Vagina (tissue), 2 donors: Measurements from ENCODE around the gene SUPT3H. TPM values are rescaled to one million over a fixed set of nuclear protein-coding genes. Genes with fewer than 3 reads are reported as not detected.

Experiments
- DNase-seq, 2 donors: peaks; one replicate each; pipeline ENCODE4 v3.0.0-alpha.2; 2017; ENCODE audit errors: extremely low spot score in 2 of 2
- H3K27ac ChIP-seq: fragments of 200-600 bp; sonication (generic); one replicate; pipeline ENCODE4 v1.5.1; 2019
- H3K27me3 ChIP-seq: fragments of 200-600 bp; sonication (generic); one replicate; pipeline ENCODE4 v1.5.1; 2019
- H3K36me3 ChIP-seq, 2 donors: fragments of 200-600 bp; sonication (generic); one replicate each; pipeline ENCODE4 v1.5.1; 2017 to 2019
- H3K4me1 ChIP-seq: fragments of 200-600 bp; sonication (generic); one replicate; pipeline ENCODE4 v1.5.1; 2019
- H3K4me3 ChIP-seq, 2 donors: fragments of 200-600 bp; sonication (generic); 1 replicate in 1 of 2; 2 replicates in 1 of 2; pipeline ENCODE4 v1.5.1; 2016 to 2019
- H3K9me3 ChIP-seq: fragments of 200-600 bp; sonication (generic); one replicate; pipeline ENCODE4 v1.5.1; 2019
- POLR2A ChIP-seq, 2 donors: fragments of 450-650 bp; IDR thresholded peaks; one replicate each; pipeline ENCODE4 v1.6.1; 2017; ENCODE audit warnings: antibody characterized with exemption in 2 of 2, mild to moderate bottlenecking in 2 of 2, moderate library complexity in 2 of 2
- POLR2AphosphoS5 ChIP-seq, 2 donors: sonication (generic); formaldehyde crosslinking; IDR thresholded peaks; one replicate each; pipeline ENCODE4 v1.9.0; 2017; ENCODE audit warnings: antibody characterized with exemption in 2 of 2, mild to moderate bottlenecking in 2 of 2, low read depth in 1 of 2; ENCODE audit not compliant: insufficient read depth in 1 of 2
- intact Hi-C: fragments of 100-400 bp; cut with DNase I; formaldehyde crosslinking; loops from one replicate; pipeline ENCODE4 v1.15.1; 2023
- total RNA-seq: library from RNA; depleted of rRNA; stranded (reverse); fragments of >200 nt; gene quantifications from one replicate; pipeline ENCODE4 v1.2.3, GENCODE V29; 2016
- TF ChIP-seq, protein P1 (sequence below), 3 experiments: fragments of 450-650 bp in 2 of 3; fragments of 200-600 bp in 1 of 3; sonication (generic) in 1 of 3; IDR thresholded peaks; one replicate each; pipeline ENCODE4 v1.5.1; 2017 to 2019; ENCODE audit warnings: antibody characterized with exemption in 3 of 3, mild to moderate bottlenecking in 2 of 3, moderate library complexity in 2 of 3

The SUPT3H gene
- total RNA-seq, 1 donor from 2014 or later = 4.2 TPM

DNA sequence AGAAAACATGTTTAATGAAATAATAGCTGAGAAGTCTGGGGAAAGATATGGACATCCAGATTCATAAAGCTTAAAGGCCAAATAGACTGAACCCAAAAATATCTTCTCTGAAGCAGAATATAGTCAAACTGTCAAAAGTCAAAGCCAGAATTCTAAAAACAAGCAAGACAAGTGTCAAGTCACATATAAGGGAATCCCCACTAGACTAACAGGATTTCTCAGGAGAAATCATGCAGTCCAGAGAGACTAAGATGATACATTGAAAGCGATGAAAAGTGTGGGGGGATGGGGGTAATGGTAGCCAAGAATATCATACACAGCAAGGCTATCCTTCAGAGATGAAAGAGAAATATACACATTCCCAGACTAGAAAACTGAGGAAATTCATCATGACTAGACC is 162.0 kb downstream of the SUPT3H start:
- Histone ChIP-seq H3K27ac (no peak overlapping the region), H3K9me3 (peaks cover 4% of the 10 kb centered on the region), H3K4me3 (no peak overlapping the region), H3K36me3 (no peaks in the 10 kb centered on the region), H3K27me3 (no peaks in the 10 kb centered on the region), H3K4me1 (no peaks in the 10 kb centered on the region)
- TF ChIP-seq POLR2A (IDR thresholded peaks at IDR 0.05) (no peak), POLR2AphosphoS5 (IDR thresholded peaks at IDR 0.05; ENCODE audit: insufficient read depth in 1 of 2, low read depth in 1 of 2) (no peak)
- TF ChIP-seq, protein P1, sequence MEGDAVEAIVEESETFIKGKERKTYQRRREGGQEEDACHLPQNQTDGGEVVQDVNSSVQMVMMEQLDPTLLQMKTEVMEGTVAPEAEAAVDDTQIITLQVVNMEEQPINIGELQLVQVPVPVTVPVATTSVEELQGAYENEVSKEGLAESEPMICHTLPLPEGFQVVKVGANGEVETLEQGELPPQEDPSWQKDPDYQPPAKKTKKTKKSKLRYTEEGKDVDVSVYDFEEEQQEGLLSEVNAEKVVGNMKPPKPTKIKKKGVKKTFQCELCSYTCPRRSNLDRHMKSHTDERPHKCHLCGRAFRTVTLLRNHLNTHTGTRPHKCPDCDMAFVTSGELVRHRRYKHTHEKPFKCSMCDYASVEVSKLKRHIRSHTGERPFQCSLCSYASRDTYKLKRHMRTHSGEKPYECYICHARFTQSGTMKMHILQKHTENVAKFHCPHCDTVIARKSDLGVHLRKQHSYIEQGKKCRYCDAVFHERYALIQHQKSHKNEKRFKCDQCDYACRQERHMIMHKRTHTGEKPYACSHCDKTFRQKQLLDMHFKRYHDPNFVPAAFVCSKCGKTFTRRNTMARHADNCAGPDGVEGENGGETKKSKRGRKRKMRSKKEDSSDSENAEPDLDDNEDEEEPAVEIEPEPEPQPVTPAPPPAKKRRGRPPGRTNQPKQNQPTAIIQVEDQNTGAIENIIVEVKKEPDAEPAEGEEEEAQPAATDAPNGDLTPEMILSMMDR (IDR thresholded peaks at IDR 0.05) = no peak
- intact Hi-C loops = no loop called here
- no peak for DNase-seq

DNA sequence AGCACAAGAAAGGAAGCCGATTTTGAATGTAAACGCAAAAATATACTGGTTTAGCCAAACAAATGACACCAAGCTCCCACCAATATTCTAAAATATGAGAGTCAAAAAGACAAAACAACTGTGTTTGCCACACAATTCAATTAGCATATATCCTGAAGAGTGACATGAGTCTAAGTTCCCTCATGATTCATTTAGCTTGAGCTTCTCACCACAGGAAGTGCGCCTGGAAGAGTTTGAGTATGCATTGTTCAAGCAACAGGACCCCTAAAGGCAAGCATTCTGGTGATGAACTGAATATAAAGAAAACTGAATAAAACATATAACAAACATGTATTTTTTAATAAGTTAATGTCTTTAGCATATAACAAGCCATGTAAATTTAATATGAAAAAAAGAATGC is 164.8 kb downstream of the SUPT3H start:
- H3K36me3 ChIP-seq = no peaks in the 10 kb centered on the region
- TF ChIP-seq, protein P1 (IDR thresholded peaks at IDR 0.05) = no peak
- TF ChIP-seq POLR2AphosphoS5 (IDR thresholded peaks at IDR 0.05; ENCODE audit: insufficient read depth in 1 of 2, low read depth in 1 of 2) (no peak), POLR2A (IDR thresholded peaks at IDR 0.05) (no peak)
- DNase-seq = no peak
- intact Hi-C loops = no loop called here
- H3K4me3 ChIP-seq = no peak overlapping the region
- H3K9me3 ChIP-seq = peaks cover 4% of the 10 kb centered on the region
- H3K4me1 ChIP-seq = no peaks in the 10 kb centered on the region
- H3K27ac ChIP-seq = no peak overlapping the region
- no peaks in the 10 kb centered on the region for H3K27me3 ChIP-seq

DNA sequence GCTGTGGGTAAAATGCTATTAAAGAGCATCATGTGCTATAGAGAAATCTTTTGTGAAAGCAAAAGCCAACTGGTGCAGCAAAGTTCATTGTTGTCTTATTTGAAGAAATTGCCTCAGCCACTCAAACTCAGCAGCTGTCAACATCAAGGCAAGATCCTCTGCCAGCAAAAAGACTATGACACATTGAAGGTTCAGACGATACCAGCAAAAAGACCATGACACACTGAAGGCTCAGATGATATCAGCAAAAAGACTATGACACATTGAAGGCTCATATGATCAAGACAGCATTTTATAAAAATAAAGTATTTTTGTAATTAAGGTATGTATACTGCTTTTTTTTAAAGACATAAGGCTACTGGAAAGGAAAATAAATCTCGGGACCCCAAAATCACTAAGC is 168.0 kb downstream of the SUPT3H start:
- no peak for DNase-seq
- TF ChIP-seq, protein P1 (IDR thresholded peaks at IDR 0.05) = no peak
- TF ChIP-seq POLR2AphosphoS5 (IDR thresholded peaks at IDR 0.05; ENCODE audit: insufficient read depth in 1 of 2, low read depth in 1 of 2) (no peak), POLR2A (IDR thresholded peaks at IDR 0.05) (no peak)
- intact Hi-C loops = no loop called here
- H3K9me3 ChIP-seq = no peaks in the 10 kb centered on the region
- H3K4me3 ChIP-seq = no peak overlapping the region
- no peaks in the 10 kb centered on the region for H3K36me3 ChIP-seq
- no peaks in the 10 kb centered on the region for H3K27me3 ChIP-seq
- no peaks in the 10 kb centered on the region for H3K4me1 ChIP-seq
- H3K27ac ChIP-seq = no peak overlapping the region

DNA sequence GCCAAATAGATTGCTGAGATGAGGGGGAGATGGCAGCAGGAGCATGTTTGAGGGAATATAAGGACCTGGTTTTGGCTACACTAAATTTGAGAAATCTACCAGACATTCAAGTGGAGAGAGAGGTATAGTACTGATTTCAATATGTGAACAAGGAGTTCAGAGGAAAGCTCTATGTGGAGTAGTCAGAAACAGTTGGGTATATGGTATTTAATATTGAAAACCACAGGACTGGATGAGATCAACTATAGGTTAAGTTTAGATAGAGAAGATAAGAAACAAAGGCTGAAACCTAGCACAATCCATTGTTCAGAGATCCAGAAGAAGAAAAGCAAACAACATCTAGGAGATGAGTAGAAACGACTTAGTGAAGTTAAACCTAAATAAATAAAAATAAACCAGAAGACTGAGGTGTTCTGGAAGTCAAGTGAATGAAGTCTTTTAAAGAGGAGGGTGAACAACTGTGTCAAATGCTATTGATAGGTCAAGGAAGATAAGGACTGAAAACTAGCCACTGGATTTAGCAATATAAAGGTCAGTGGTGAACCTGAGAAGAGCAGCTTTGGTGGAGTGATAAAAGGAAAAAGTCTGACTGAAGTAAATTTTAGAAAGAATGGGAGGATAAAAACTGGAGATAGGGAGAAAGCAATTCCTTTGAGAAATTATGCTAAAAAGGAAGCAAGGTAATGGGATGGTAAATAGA is 170.8 kb downstream of the SUPT3H start:
- no peaks in the 10 kb centered on the region for H3K36me3 ChIP-seq
- no peaks in the 10 kb centered on the region for H3K27me3 ChIP-seq
- no peaks in the 10 kb centered on the region for H3K4me1 ChIP-seq
- TF ChIP-seq POLR2A (IDR thresholded peaks at IDR 0.05) = no peak
- TF ChIP-seq POLR2AphosphoS5 (IDR thresholded peaks at IDR 0.05; ENCODE audit: insufficient read depth in 1 of 2, low read depth in 1 of 2) = no peak
- TF ChIP-seq, protein P1 (IDR thresholded peaks at IDR 0.05) = no peak
- no peak for DNase-seq
- intact Hi-C loops = no loop called here
- H3K4me3 ChIP-seq = no peak overlapping the region
- no peaks in the 10 kb centered on the region for H3K9me3 ChIP-seq
- H3K27ac ChIP-seq = no peak overlapping the region

DNA sequence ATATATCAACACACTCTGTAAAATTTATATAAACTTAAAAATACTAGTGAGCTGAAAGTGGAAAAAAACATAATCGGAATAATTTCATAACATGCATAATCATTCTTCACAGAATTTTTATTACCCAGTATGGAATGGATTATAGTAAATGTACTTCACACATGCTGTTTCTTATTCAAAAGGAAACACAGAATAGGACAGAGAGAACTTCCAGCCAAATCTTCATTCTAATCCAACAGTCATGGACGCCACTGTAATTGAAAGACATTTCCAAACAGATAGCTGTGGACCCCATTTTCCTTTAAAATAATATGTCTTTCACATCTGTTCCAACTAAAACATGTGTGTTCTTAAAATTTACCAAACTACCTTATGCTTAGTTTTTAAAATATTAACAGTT is 176.2 kb downstream of the SUPT3H start:
- intact Hi-C loops = no loop called here
- TF ChIP-seq POLR2A (IDR thresholded peaks at IDR 0.05) (no peak), POLR2AphosphoS5 (IDR thresholded peaks at IDR 0.05; ENCODE audit: insufficient read depth in 1 of 2, low read depth in 1 of 2) (no peak)
- TF ChIP-seq, protein P1 (IDR thresholded peaks at IDR 0.05) = no peak

More for the DNA sequence above, 176.2 kb downstream of the SUPT3H start:
- Histone ChIP-seq H3K4me1 (no peaks in the 10 kb centered on the region), H3K27ac (no peak overlapping the region), H3K27me3 (no peaks in the 10 kb centered on the region), H3K9me3 (no peaks in the 10 kb centered on the region), H3K4me3 (no peak overlapping the region), H3K36me3 (no peaks in the 10 kb centered on the region)
- DNase-seq = no peak
